G401 (cell line): Measurements from ENCODE around the gene FABP3. TPM values are rescaled to one million over a fixed set of nuclear protein-coding genes. Genes with fewer than 3 reads are reported as not detected.
"Not testable (repeated sequence)": the region's sequence is repeated elsewhere in the genome, so short reads cannot be mapped to it uniquely, and the experiment has no call there.

Experiments used
- DNase-seq: peaks from one replicate; pipeline ENCODE4 v3.0.0-alpha.2; 2015; ENCODE audit warnings: low spot score
- in situ Hi-C: cut with HindIII; loops from 2 replicates; pipeline ENCODE4 v1.10.0; 2016; ENCODE audit warnings: low sequenced_read_pairs, mixed read lengths
- total RNA-seq: library from RNA; depleted of rRNA; stranded (reverse); fragments of >200 nt; shearing (Covaris generic); gene quantifications from 2 replicates; pipeline ENCODE4 v1.2.3, GENCODE V29; 2014

The FABP3 gene
- total RNA-seq, 1 experiment from 2014 or later, result not detected

- in situ Hi-C loops, result no loop called here
- DNase-seq, result no peak
Measured at GRCh38 chr1:31401241-31401640, 28.4 kb upstream of the FABP3 start.

GRCh38 chr1:31400393-31400792 lies 27.5 kb upstream of the FABP3 start:
- no peak for DNase-seq
- in situ Hi-C loops, result no loop called here

GRCh38 chr1:31399976-31400375 lies 27.1 kb upstream of the FABP3 start:
- in situ Hi-C loops, result no loop called here
- no peak for DNase-seq

DNA sequence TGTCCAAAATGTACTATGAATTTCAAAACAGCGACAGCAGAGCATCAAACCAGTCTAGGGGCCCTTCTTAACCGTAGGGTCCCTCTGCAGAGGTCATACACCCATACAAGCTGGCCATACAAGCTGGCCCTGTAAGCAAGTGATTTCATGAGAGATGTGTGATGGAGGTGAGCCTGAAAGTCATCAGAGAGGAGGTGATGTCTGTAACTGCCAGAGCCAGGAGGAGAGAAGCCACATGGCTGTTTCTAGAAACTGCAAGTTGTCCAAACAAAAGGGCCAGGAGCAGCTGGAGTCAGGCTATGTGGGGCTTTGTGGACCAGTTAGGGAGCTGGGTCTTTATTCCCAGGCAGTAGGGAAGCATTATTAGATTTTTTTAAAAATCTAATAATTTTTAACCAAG lies 25.4 kb upstream of the FABP3 start:
- DNase-seq, result no peak
- in situ Hi-C loops, result no loop called here

- DNase-seq, result no peak
- in situ Hi-C loops, result no loop called here
Measured at GRCh38 chr1:31397360-31398095, 24.7 kb upstream of the FABP3 start.

DNA sequence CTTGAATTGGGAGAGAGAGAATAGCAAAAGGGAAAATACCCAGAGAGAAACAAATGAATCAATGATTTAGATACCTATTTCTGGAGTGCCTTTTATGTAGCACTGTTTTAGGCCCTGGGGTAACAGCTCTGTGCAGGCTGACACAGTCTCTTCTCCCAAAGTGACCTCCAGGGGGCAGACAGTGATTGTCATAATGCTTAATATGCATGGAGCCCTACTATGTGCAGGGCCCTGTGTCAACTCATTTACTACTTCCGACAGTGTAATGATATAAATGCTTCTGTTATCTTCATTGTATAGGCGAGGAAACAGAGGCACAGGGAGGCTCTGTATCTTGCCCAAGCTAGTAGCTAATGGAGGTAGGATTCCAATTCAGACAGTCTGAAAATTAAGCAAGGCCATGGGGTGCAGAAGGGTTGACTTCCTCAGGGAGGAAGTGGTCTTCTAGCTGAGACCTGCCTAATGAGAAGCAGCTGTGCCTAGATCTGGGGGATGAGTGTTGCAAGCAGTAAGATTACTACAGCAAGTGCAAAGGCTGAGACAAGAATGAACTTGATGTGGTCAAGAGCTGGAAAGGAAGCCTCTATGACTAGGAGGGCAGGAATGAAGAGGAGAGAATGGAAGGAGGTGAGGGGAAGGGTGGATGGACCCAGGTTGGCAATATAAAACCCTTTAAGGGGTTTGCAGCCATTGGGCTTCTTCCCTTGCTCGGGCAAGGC lies 23.9 kb upstream of the FABP3 start:
- no peak for DNase-seq
- in situ Hi-C loops, result no loop called here

GRCh38 chr1:31394584-31395193 lies 21.8 kb upstream of the FABP3 start:
- in situ Hi-C loops, result no loop called here

DNA sequence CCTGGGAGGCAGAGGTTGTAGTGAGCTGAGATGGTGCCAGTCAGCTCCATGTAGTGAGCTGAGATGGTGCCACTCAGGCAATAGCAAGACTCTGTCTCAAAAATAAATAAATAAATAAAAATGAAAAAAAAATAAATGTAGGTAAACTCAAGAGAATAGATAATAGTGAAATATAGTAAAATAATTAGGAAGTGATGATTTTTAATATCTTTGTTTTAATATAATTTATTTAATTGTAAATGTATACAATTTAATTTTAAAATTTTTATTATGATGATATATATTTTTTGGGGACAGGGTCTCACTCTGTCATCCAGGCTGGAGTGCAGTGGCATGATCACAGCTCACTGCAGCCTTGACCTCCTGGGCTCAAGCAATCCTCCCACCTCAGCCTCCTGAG lies 20.6 kb upstream of the FABP3 start:
- in situ Hi-C loops, result no loop called here
- DNase-seq, result no peak

More at GRCh38 chr1:31394584-31395193, 21.8 kb upstream of the FABP3 start:
- DNase-seq, result peak; percentile 79

GRCh38 chr1:31390071-31390470 lies 17.2 kb upstream of the FABP3 start:
- no peak for DNase-seq
- in situ Hi-C loops, result no loop called here

DNA sequence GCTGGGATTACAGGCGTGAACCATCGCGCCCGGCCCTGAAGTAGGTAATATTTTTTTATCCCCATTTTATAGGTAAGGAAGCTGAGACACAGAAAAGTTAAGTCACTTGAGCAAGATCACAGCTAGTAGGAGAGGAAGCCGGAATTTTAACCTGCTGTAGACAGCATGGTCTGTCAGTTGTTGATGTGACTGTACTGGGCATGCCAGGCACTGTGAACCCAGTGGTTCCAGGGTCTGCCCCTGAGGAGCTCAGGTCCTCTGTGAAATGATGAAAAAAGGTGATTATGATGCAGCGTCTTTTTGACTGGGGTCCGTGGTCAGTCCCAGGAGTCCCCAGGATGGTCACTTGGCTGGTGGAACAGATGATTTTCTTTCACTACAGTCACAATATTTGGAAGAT lies 16.7 kb upstream of the FABP3 start:
- in situ Hi-C loops, result no loop called here
- no peak for DNase-seq

DNA sequence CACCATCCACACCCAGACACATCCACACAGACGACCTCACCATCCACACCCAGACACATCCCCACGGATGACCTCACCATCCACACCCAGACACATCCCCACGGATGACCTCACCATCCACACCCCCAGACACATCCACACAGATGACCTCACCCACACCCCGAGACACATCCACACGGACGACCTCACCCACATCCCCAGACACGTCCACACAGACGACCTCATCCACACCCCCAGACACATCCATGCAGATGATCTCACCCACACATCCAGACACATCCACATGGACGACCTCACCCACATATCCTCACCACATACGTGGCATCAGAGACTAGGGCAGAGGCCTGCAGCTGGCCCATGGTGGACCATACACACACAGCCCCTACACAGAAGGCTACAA lies 14.7 kb upstream of the FABP3 start:
- in situ Hi-C loops, result no loop called here
- DNase-seq, result no peak

- DNase-seq, in situ Hi-C loops: not testable (repeated sequence)
Measured at GRCh38 chr1:31386576-31387243, 13.8 kb upstream of the FABP3 start.

DNA sequence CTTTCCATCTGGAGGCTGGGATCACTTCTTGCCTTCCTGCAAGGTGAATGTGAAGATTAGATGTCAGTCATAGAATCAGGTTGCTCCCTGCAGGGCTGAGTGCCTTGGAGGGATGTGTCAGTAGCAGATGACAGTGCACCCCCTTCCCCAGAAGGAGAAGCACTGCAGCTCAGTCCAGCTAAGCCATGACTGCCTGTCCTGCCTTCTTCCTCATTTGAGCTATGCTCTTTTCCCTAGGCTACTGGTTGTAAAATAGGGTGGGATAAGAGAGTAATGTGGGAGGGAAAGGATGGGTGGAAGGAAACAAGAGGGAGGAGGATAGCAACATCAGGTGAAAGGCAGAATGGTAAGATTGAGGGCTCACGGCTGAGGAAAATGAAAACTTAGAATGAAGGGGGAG lies 11.1 kb upstream of the FABP3 start:
- in situ Hi-C loops, result no loop called here
- no peak for DNase-seq

DNA sequence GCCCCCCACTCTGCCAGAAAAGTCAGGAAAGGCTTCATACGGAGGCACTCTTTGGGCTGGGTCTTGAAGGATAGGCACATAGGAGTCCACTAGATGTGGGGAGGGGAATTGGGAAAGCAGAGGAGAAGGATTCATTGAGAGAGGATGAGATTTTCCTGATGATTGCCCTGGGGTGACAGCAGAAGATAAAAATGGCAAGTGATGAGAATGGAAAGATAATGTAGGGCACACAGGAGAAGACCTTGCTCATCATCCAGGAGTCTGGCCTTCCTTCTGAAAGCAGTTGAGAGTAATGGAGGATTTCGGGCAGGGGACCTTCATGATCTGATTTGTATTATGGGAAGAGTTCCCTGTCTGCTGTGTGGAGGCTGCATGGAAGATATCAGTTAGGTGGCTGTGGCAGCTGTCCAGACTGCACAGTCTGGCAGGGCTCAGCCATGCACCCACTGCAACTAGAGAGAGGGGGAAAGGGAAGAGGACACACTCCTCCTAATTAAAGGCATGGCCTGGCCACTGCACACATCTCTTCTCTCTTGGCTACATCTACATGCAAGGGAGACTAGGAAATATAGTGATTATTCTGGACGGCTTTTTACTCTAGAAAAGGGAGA lies 9.6 kb upstream of the FABP3 start:
- no peak for DNase-seq
- in situ Hi-C loops, result no loop called here

DNA sequence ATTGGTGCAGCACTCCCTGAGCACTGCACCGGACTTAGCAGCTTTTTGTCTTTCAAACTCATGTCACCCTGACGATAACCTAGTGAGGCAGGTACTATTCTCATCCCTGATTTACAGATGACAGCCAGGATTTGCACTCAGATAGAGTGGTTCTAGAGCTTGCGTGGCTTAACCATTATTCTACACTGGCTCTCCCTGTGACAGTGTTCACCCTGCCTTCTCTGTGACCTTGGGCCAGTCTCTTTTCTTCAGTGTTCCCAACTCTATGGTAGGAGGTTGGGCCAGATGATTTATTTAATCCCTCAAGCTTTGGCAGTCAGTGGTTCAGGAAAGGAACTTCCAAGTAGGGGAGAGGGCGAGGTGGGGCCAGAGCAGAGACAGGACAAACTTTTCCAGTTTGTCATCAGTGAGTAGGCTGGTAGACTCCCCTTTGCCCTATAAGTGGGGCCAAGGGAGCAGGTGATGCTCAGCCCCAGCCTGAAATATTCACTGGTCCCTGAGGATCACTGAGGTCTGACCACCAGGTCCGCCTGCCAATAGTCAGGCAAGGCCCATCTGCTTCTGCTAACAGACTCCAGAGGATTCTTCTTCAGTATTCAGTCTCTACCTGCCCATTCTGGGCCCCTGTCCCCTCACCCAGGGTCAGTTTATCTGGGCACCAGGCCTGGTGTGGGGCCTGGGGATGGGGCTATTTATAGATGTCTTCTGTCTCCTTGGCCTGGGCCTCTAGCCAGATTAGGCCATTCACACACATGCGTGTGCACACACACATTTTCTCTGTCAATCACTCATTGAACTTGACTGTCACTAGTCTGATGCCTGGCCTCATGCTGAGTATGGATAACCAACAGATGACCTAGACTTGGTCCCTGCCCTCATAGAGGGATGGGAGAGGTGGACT lies 8.8 kb upstream of the FABP3 start:
- in situ Hi-C loops, result no loop called here
- no peak for DNase-seq

GRCh38 chr1:31380181-31380580 lies 7.3 kb upstream of the FABP3 start:
- DNase-seq, result no peak
- in situ Hi-C loops, result no loop called here

DNA sequence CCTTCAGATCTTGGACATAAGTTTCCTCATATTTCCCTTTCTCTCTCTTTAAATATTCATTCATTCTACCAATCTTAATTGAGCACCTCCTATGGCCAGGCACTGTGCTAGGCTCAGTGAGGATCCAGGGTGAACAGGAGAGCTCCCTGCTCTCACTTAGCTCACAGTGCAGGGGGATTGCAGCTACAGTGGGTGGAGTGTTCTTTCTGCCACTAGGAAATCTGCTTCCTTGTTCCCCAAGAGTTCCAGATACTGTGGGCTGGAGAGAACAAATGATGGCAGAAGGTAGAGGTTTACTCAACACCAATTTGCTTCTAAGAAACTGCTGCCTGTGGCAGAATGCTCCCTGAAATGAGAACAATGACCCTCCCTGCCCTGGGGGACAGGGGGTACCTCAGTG lies 5.1 kb upstream of the FABP3 start:
- in situ Hi-C loops, result no loop called here
- no peak for DNase-seq

GRCh38 chr1:31377364-31377863 lies 4.5 kb upstream of the FABP3 start:
- in situ Hi-C loops, result no loop called here
- DNase-seq, result no peak
